Hepatocyte (in vitro differentiated cells): ENCODE data around the gene CNPPD1.

Experiments
- EZH2 ChIP-seq: fragments of 200-600 bp; sonication (generic); IDR thresholded peaks from 2 replicates; pipeline ENCODE4 v1.6.1; 2016; ENCODE audit warnings: antibody characterized with exemption, mild to moderate bottlenecking, borderline replicate concordance
- TF ChIP-seq, protein P1 (sequence below): fragments of 200-600 bp; sonication (generic); IDR thresholded peaks from 2 replicates; pipeline ENCODE4 v1.5.1; 2016; ENCODE audit warnings: antibody characterized with exemption, mild to moderate bottlenecking; ENCODE audit not compliant: poor library complexity

- TF ChIP-seq, protein P1, sequence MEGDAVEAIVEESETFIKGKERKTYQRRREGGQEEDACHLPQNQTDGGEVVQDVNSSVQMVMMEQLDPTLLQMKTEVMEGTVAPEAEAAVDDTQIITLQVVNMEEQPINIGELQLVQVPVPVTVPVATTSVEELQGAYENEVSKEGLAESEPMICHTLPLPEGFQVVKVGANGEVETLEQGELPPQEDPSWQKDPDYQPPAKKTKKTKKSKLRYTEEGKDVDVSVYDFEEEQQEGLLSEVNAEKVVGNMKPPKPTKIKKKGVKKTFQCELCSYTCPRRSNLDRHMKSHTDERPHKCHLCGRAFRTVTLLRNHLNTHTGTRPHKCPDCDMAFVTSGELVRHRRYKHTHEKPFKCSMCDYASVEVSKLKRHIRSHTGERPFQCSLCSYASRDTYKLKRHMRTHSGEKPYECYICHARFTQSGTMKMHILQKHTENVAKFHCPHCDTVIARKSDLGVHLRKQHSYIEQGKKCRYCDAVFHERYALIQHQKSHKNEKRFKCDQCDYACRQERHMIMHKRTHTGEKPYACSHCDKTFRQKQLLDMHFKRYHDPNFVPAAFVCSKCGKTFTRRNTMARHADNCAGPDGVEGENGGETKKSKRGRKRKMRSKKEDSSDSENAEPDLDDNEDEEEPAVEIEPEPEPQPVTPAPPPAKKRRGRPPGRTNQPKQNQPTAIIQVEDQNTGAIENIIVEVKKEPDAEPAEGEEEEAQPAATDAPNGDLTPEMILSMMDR: no peak
- no peak for TF ChIP-seq EZH2
Measured at GRCh38 chr2:219215871-219216534, 39.3 kb upstream of the CNPPD1 start.
